Measurements from ENCODE around the gene CHCHD6. TPM values are rescaled to one million over a fixed set of nuclear protein-coding genes. Genes with fewer than 3 reads are reported as not detected.

CHCHD6 gene
- total RNA-seq, 1 experiment from 2014 or later, result 47.7 TPM

GRCh38 chr3:126956361-126956760, 252.3 kb downstream of the CHCHD6 start:
- no TSS peak for BruUV-seq (replicated peaks)

GRCh38 chr3:126956866-126957650, 253.0 kb downstream of the CHCHD6 start:
- Histone ChIP-seq H3K36me3 (ENCODE audit: low read depth) (no peaks in the 10 kb centered on the region), H3K4me2 (no peak overlapping the region), H3K9me2 (ENCODE audit: insufficient read depth) (no peaks in the 10 kb centered on the region), H4K20me1 (ENCODE audit: insufficient read depth) (no peaks in the 10 kb centered on the region), H3K4me1 (replicated peaks; ENCODE audit: insufficient read depth) (peaks cover 26% of the 10 kb centered on the region), H3K79me2 (ENCODE audit: low read depth) (no peaks in the 10 kb centered on the region), H3K27ac (no peak overlapping the region), H3K4me3 (no peak overlapping the region), H2AFZ (no peak overlapping the region), H3F3A (ENCODE audit: insufficient read depth, low read depth) (peaks cover 12% of the 10 kb centered on the region; the same call in 1 of the 2 replicates), H3K27me3 (ENCODE audit: insufficient read depth, low read depth) (no peaks in the 10 kb centered on the region), H3K9me3 (ENCODE audit: insufficient read depth, low read depth) (no peaks in the 10 kb centered on the region)
- DNase-seq, result no peak
- intact Hi-C loops (cut with micrococcal nuclease; ENCODE audit: unreplicated experiment), result no loop called here
- CTCF ChIA-PET, result no interaction called here
- BruUV-seq (replicated peaks), result no TSS peak
- TF ChIP-seq CTCF (conservative IDR thresholded peaks at IDR 0.05), result no peak
- no peak for TF ChIP-seq EZH2 (IDR thresholded peaks at IDR 0.05; ENCODE audit: low read depth)
- POLR2A ChIA-PET (ENCODE audit: unreplicated experiment), result no interaction called here

More at GRCh38 chr3:126956361-126956760, 252.3 kb downstream of the CHCHD6 start:
- Histone ChIP-seq H3K36me3 (ENCODE audit: low read depth) (no peaks in the 10 kb centered on the region), H3K4me3 (no peak overlapping the region), H3K79me2 (ENCODE audit: low read depth) (no peaks in the 10 kb centered on the region), H3F3A (ENCODE audit: insufficient read depth, low read depth) (peaks cover 12% of the 10 kb centered on the region; the same call in 1 of the 2 replicates), H2AFZ (no peak overlapping the region), H4K20me1 (ENCODE audit: insufficient read depth) (no peaks in the 10 kb centered on the region), H3K27ac (no peak overlapping the region), H3K9me2 (ENCODE audit: insufficient read depth) (no peaks in the 10 kb centered on the region), H3K4me1 (replicated peaks; ENCODE audit: insufficient read depth) (peaks cover 19% of the 10 kb centered on the region), H3K27me3 (ENCODE audit: insufficient read depth, low read depth) (no peaks in the 10 kb centered on the region), H3K4me2 (no peak overlapping the region), H3K9me3 (ENCODE audit: insufficient read depth, low read depth) (no peaks in the 10 kb centered on the region)
- ChIA-PET POLR2A (ENCODE audit: unreplicated experiment) (no interaction called here), CTCF (no interaction called here)
- TF ChIP-seq CTCF (conservative IDR thresholded peaks at IDR 0.05), result no peak
- TF ChIP-seq EZH2 (IDR thresholded peaks at IDR 0.05; ENCODE audit: low read depth), result no peak
- no peak for DNase-seq
- intact Hi-C loops (cut with micrococcal nuclease; ENCODE audit: unreplicated experiment), result no loop called here

GRCh38 chr3:126957776-126958637, 254.0 kb downstream of the CHCHD6 start:
- no TSS peak for BruUV-seq (replicated peaks)
- ChIA-PET POLR2A (ENCODE audit: unreplicated experiment) (no interaction called here), CTCF (no interaction called here)
- no peak overlapping the region for H3K4me2 ChIP-seq
- H3K4me3 ChIP-seq, result no peak overlapping the region
- peaks cover 12% of the 10 kb centered on the region; the same call in 1 of the 2 replicates for H3F3A ChIP-seq (ENCODE audit: insufficient read depth, low read depth)
- H3K9me3 ChIP-seq (ENCODE audit: insufficient read depth, low read depth), result no peaks in the 10 kb centered on the region
- no peak overlapping the region for H2AFZ ChIP-seq
- no peak for DNase-seq
- TF ChIP-seq CTCF (conservative IDR thresholded peaks at IDR 0.05) (no peak), EZH2 (IDR thresholded peaks at IDR 0.05; ENCODE audit: low read depth) (no peak)
- H3K4me1 ChIP-seq (replicated peaks; ENCODE audit: insufficient read depth), result peaks cover 33% of the 10 kb centered on the region
- no peaks in the 10 kb centered on the region for H3K27me3 ChIP-seq (ENCODE audit: insufficient read depth, low read depth)
- no peaks in the 10 kb centered on the region for H3K79me2 ChIP-seq (ENCODE audit: low read depth)
- no peaks in the 10 kb centered on the region for H3K36me3 ChIP-seq (ENCODE audit: low read depth)
- no peaks in the 10 kb centered on the region for H3K9me2 ChIP-seq (ENCODE audit: insufficient read depth)
- intact Hi-C loops (cut with micrococcal nuclease; ENCODE audit: unreplicated experiment), result no loop called here
- H4K20me1 ChIP-seq (ENCODE audit: insufficient read depth), result no peaks in the 10 kb centered on the region
- no peak overlapping the region for H3K27ac ChIP-seq

Data from PC-9 (cell line).